ENCODE results near the gene SNAPC2.
"Not testable (repeated sequence)": the region's sequence is repeated elsewhere in the genome, so short reads cannot be mapped to it uniquely, and the experiment has no call there.

Gene SNAPC2

DNA sequence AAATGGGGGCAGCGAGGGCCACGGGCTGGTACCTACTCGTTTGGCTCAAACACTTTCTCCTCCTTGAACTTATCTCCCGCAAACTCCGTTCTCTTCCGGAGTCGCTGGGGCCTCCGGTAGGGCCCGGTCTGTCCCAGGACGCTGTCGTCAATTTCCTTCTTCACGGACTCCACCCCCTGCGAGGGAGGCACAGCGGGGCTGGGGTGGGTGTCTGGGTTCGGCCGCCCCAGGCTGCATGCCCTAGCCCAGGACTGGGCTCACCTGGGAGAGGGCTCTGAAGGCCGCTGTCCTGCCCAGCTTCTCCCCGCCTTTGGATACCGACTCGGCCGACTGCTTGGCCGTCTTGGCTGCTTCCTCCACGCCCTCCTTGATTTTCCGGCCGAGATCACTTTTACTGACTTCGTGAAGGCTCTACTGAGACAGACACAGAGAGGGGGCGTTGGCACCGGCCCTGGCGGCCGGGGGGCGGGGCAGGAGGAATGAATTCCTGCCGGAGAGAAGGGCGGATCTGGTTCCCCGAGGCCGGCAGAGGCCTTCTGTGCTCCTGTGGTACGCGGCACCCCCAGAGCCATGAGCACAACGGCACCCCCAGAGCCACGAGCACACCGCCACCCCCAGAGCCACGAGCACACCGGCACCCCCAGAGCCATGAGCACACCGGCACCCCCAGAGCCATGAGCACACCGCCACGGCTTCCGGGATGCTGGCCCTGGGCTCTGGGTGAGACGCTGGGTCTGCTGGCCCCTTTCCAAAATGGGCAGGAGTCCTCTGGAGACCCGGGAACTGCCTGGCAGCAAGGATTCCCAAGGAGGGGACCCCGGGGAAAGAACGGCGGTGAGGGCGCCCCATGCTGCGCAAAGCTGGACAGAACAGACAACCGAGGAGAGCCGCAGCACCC is 13.9 kb downstream of the SNAPC2 start:
- no peak for DNase-seq (ENCODE audit: low spot score)

DNA sequence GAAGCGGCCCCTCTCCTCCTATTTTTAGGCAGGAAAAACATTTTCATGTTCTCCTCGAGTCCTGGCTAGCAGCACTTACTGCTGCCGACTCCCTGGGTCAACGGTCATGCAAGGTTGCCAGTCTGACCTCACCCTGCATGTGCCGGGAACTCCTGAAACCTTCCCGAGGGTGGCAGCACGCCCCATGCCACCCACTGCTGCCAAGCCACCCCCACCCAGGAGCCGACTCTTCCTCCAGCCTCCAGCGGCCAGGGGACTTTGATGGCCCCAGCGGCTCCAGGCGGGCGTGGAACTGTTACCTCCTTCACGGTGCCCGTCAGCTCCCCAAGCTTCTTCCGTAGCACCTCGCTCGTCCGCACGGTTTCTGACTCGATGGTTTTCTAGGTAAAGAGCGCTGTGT is 14.6 kb downstream of the SNAPC2 start:
- DNase-seq (ENCODE audit: low spot score): no peak

DNA sequence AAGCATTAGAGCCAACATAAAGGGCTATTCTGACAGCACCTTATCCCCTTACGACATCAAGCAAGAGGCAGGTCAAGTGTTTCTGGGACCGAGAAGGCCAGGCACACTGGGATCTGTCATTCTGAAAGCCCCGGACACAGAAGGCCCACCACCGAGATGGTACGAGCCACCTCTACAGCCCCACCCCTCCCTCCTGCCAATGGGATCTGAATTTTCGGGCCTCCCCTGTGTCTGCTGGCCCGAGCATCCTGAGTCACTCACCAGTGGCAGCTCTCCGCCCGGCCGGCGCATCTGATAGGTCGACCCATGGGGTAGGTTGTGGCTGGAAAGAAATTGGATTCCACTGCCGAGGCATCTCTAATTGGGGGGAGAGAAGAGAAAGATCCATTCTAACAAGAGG is 20.7 kb downstream of the SNAPC2 start:
- no peak for DNase-seq (ENCODE audit: low spot score)

DNA sequence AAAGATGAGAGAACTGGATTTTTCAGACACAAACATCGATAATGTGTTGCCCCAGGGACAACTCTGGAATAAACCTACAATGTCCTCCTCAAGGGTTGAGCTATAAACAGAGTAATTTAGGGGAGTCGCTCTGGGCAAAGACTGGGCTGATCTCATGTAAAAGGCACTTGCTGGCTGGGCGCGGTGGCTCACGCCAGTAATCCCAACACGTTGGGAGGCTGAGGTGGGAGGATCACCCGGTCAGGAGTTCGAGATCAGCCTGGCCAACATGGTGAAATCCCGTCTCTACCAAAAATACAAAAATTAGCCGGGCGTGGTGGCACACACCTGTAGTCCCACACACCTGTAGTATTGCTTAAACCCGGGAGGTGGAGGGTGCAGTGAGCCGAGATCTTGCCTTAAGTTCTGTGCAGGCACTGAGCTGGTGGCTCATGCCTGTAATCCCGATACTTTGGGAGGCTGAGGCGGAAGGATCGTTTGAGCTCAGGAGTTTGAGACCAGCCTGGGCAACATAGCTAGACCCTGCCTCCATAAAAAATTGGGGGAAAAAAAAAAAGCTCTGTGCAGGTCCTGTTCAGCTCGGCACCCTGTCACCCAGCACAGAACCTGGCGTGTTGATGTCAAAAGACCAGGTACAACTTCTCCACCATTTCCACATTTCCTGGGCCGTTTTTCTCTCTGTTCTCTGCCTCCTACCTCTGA is 21.9 kb downstream of the SNAPC2 start:
- DNase-seq (ENCODE audit: low spot score): no peak

DNA sequence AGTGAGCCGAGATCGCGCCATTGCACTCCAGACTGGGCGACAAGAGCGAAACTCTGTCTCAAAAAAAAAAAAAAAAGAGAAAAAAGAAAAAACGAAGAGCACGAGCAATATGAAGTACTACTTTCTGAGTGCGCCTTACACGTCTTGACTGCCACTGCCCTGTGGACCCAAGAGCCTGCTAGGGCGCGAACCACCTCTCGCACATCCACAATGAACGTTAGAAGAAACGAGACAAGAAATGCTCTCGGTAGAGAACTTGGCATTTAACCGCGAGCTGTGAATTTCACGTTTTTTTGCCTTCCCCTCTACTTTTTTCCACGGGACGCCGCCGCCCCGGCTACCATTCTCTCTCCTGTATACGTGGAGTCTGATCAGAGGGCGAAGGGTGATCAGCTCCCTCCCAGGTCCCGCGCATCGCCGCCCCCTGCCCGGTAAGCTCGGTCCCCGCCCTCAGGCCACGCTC is 22.9 kb downstream of the SNAPC2 start:
- no peak for DNase-seq (ENCODE audit: low spot score)

DNA sequence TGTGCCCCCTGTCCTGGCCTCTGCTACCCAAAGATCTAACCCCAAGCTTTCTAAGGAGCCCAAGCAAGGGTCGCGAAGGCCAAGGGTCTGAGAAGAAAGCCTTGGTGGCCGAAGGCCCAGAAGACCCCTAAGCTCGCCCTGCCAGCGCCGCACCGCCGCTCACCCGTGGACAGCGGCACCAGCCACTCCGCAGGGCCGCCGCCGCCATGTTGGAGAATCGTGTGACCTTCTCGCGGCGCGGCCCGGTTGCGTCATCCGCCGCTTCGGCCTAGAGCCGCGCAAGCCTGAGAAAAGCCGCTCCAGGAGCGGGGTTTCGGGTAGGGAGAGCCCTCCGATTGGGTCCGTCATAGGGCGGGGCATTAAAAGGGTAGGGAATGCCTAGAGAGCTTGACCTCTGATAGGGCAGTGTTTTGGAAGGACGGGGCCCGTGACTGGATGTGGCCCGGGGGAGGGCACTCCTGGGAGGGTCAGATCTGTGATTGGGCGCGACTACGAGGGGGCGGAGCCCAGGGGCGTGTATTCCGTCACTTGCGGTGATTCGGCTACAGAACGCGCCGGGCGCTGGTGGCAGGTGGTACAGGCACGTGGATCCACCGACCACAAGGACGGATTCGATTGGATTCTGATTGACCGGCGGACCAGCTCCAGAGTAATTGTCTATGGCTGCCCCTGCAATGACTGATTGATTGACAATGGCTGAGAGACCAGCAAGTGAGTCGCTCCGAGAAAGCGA is 23.5 kb downstream of the SNAPC2 start, which contains the start of gene TIMM44:
Gene TIMM44 (minus strand): TSS at position 223 of the 733 bp plus-strand sequence. CDS start 15 bp downstream, at position 208.
- DNase-seq (ENCODE audit: low spot score): peak; percentile 100

DNA sequence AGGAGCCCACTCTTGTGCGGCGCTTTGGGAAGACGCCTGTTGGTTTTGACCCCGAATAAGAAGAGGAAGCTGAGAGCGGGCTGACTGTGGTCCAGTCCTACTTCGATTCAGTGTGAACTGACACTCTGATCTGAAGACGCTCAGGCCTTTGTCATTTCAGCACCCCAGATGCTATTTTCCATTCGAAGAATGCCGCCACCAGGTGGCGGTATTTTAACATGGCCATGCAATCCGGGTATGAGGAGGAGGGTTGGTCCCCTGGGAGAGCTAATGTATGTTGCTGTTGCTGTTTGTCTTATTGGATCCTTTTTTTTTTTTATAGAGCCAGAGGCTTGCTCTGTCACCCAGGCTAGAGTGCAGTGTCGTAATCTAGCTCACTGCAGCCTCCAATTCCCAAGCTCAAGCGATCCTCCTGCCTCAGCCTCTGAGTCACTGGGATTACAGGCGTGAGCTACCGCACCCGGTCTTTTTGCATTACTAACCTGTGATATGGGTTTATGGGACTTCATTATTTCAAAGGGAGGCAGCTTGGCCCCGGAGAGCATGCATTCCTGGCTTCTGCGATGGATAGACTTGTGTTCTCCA is 24.1 kb downstream of the SNAPC2 start:
- DNase-seq (ENCODE audit: low spot score): peak; percentile 91

DNA sequence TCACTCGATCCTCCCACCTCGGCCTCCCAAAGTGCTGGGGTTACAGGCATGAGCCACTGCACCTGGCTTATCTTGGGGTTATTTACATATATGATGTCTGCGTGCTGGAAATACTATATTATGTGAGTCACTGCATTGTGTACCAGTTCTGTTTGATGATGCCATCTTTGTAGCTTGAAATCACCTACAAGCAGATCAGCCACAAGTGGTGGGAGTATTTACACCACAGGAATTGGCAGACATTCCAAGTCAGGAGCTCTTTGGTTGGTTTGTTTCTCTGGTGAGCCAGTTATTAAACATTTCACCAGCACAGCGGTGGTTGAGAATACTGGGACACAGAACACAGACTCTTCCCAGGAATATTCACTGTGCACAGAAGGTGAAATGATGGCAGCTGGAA is 27.8 kb downstream of the SNAPC2 start:
- no peak for DNase-seq (ENCODE audit: low spot score)

DNA sequence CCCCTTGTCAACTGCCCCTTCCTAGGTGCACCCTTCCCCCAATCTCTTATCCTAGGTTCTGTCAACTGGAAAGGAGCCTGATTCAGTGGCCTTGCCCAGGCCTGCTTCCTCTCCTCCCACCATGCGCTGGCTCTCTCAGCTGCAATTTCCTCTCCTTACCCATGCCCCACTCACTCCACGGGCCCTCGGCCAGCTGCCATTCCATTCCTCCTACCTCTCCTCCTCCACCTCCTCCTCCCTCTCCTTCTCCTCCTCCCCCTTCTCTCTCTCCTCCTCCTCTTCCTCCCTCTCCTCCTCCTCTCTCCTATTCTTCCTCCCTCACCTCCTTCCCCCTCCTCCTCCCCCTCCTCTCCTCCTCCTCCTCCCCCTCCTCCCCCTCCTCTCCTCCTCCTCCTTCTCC is 32.9 kb downstream of the SNAPC2 start:
- no peak for DNase-seq (ENCODE audit: low spot score)

DNA sequence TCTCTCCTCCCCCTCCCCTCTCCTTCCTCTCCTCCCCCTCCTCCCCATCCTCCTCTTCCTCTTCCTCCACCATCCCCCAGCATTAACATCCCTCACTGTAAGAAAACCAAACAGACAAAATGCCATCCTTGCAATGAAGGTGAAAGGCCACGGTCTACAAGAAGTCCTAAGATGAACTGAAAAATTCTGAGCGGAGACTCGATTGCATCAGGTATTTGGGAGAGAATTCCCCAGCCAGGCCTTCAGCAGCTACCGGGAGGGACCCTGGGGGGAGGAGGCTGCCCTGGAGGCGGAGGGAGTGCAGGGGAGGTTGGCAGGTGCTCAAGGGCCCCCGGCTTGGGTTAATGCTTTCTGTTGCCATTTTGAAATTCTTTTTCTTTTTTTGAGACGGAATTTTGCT is 33.4 kb downstream of the SNAPC2 start:
- no peak for DNase-seq (ENCODE audit: low spot score)

DNA sequence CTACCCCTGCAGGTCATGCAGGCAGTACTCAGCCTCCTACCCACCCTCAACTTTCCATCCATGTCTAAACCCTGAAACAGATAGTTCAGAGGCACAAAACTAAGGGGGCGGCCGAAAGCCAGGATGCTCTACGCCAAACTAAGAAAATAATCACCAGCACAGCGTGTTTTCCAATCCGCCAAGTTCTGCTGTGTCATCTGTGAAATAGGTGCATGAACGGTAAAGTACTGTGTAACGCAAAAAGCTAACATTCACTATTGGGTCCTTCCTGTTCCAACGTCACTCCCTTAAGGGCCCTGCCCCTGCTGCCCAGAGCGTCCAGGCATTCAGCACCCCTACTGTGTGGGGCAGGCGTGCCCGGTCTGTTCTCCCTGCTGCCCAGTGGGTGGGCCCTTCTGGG is 35.6 kb downstream of the SNAPC2 start:
- DNase-seq (ENCODE audit: low spot score): no peak

DNA sequence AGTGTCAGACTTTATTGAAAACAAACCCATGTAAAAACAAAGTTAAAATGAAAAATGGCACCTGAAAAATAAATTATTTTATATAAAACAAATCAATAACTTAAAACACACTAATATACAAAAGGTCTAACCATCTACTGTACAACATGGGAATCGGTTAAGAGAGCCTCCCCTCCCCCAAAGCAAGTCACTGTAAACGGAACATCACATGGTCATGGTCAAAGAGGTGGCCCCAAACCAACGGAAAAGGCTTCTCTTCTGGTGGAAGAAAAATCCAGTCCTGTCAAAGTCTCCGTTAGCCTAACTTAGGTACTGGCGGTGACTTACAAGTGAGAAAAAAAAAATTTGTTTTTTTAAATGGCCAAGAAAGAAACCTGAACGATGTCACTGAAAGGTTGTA is 39.1 kb downstream of the SNAPC2 start:
- DNase-seq (ENCODE audit: low spot score): no peak

DNA sequence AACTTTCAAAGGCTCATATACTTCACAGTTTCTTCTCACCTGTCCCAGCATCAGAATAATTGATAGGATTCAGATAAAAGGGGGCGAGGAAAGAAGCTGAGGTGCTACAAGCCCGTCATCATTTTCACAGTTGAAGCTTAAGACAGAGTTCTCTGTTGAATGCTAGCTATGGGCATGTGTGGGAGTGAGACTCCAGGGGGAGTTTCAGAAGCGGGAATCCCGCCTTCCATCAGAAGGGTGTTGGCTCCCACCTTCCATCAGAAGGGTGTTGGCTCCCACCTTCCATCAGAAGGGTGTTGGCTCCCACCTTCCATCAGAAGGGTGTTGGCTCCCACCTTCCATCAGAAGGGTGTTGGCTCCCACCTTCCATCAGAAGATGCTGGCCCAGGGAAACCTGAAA is 40.9 kb downstream of the SNAPC2 start:
- not testable (repeated sequence) for DNase-seq (ENCODE audit: low spot score)

DNA sequence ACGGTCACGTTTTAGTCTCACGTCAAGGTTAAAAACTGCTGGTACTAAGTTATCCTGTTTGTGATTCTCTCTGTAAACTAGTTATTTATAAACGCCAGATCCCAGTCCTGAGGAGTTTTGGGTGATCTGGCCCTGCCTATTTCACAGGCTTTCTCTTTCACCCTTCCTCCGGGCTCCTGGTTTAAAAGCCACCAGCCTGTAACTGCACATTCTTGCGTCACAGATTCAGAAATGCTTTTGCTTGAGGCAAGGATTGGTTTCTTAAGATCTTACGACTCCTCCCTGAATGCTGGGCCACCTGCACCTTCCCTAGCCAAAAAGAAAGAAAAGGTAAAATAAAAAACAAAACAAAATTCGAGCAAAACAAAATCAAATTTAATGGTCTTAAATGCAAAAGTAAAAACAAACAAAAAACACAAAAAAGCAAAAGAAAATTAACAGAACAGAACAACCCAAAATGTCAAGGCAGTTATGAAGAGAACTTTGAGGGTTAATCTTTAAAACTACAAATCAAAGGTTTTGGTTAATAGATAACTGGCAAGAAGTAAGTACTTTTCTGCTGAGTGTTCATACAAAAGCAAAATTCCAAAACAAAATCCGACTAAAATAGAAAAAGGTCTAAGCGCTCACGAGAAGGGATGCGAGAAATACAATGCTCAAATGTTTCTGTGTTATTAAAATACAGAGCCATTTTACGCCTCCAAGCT is 41.9 kb downstream of the SNAPC2 start:
- DNase-seq (ENCODE audit: low spot score): no peak

DNA sequence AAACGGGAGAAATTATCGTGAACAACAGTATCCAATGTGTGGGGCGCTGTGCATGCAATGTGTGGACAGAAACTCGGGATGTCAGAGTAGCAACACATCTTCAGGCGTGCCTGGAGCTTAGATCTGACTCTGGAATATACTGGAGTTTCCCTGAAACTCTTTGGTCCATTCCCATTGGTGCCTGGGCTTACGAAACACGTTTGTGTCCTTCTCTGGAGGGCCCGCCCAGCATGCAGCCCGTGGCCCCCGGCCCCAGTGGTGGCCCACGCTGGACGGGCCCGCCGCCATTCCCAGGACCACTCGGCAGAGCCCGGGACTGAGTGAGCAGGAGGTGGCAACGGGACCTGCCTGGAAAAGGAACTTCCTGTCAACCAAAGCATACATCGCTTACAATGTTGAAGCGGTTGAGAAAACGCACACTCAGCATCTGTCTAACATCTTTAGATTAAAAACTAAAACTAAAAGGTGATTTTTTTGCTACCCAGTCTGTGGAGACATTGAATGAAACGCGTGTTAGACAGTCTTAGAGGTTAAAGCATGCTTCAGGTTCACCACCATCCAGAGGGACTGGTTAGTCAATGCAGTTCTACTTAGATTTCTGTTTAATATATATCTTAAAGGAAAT is 42.6 kb downstream of the SNAPC2 start:
- no peak for DNase-seq (ENCODE audit: low spot score)

DNA sequence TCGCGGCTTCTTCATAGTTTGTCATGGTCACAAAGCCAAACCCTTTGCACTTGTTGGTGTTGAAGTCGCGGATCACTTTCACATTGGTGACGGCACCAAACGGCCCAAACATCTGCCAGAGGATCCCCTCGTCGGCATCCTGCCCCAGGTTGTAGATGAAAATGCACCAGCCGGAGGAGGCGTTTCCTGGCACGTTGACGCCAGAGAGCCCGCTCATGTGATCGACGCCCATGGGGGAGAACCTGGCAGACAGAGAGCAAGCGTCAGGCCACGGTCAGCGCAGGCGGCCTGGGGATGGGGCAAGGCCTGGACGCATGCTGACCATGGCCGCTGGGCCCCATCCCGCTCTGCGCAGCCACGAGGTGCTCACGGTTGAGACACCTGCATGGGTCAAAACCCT is 43.4 kb downstream of the SNAPC2 start:
- DNase-seq (ENCODE audit: low spot score): no peak

DNA sequence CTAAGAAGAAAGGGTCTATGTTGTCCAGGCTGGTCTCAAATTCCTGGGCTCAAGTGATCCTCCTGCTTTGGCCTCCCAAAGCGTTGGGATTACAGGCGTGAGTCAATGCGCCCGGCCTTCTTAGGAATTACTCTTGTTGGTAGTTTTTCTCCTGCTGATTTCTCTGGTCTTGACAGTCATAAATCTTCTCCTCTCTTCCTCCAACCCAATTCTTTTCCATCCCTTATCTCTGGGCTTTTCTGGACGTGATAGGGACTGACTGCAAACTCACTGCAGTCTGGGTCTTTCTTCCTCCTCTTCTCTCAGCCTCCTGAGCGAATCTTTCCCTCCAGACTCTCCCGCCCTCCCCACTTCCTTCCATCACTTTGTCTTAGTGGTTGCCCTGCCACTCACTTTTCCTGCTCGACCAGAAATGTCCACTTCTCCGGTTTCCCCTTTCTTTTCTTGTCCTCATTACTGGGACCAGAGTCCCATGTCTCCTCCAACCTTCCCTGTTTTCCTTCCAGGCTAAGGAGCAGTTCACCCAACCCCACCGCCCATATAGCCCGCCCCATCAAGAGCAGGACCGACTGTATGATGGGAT is 45.2 kb downstream of the SNAPC2 start:
- no peak for DNase-seq (ENCODE audit: low spot score)

DNA sequence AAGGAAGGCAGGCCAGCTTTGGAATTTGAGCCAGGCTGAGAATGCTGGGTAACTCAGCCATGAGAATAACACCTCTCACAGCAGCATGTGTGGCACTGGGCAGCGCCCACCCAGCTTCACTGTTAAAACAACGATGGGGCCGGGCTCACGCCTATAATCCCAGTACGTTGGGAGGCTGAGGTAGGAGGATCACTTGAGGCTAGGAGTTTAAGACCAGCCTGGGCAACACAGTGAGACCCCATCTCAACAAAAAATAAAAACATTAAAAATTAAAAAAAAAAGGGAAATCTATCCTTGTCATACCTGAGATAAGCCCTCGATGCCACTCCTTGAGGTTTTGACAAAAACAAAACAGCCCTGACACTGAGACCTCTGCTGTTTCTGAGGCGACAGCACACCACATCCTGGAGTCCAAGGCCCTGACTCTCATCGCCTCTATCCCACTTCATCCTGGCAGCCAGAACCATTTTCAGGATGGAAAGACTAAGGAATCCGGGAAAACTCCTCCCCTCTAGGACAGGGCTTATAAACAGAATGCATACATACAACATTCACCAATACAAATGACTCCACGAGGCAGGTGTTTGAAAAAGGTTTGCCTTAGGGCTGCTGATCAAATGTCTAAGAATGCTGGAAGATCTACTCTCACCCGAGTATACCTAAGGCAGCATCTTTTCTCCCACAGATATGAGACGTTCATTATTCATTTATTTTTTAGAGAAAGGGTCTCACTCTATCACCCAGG is 46.0 kb downstream of the SNAPC2 start:
- no peak for DNase-seq (ENCODE audit: low spot score)

DNA sequence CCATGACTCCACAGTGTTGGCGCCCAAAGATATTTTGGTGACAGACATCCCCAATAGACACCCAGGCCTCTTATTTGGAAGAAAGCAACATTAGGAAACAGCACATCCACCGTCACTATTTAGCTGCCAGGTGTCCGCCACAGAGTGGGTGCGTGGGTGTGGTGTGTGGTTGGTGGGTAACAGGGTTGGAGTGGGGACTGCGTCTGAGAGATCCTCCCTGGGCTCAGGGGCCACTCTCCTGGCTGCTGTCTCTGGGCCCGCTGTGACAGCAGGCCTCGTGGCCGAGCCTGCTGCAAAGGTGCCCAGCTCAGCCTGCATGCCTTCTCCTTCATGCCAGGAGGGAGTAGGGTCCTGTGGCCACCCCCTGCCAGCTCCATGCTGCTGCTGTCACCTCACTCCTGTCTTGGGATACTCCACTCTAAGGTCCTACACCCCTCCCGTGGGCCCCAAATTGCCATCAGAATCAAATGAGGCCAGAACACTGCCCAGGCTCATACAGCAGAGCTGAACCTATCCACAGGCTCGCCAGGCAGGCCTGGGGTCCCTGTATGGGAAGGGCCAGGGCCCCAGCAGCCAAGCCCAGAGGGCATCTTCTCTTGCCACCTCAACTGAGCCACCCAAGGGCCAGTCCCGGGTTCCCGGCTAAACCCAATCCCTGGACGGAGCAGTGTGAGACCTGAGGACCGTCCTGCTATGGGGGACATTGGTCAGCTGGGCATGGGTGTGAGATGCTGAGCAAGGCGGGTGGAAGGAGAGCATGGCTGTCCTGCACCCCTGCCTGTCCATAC is 48.1 kb downstream of the SNAPC2 start:
- DNase-seq (ENCODE audit: low spot score): no peak
